ENCODE data around the gene BDNF. TPM values are rescaled to one million over a fixed set of nuclear protein-coding genes. Genes with fewer than 3 reads are reported as not detected.
"Not testable (repeated sequence)": the region's sequence is repeated elsewhere in the genome, so short reads cannot be mapped to it uniquely, and the experiment has no call there.

The BDNF gene
- 11.9 and 12.5 TPM in 2 replicates for total RNA-seq (2014; rRNA removed; shearing (Covaris generic))

- DNase-seq (ENCODE audit: low read depth) = peak; percentile 47
Measured at GRCh38 chr11:27700351-27701301, at the start of gene BDNF. Gene BDNF (minus strand): TSS chr11:27700455. CDS start chr11:27658564, 41,891 bp downstream.

GRCh38 chr11:27740362-27741013 lies 40.2 kb upstream of the BDNF start:
- DNase-seq (ENCODE audit: low read depth) = no peak

GRCh38 chr11:27735281-27735680 lies 35.0 kb upstream of the BDNF start:
- peak; percentile 46 for DNase-seq (ENCODE audit: low read depth)

GRCh38 chr11:27731803-27732202 lies 31.5 kb upstream of the BDNF start:
- not testable (repeated sequence) for DNase-seq (ENCODE audit: low read depth)

GRCh38 chr11:27726981-27727380 lies 26.7 kb upstream of the BDNF start:
- DNase-seq (ENCODE audit: low read depth) = no peak

- DNase-seq (ENCODE audit: low read depth) = no peak
Measured at GRCh38 chr11:27723687-27724086, 23.4 kb upstream of the BDNF start.

- no peak for DNase-seq (ENCODE audit: low read depth)
Measured at GRCh38 chr11:27722953-27723344, 22.7 kb upstream of the BDNF start.

- DNase-seq (ENCODE audit: low read depth) = peak; percentile 57
Measured at GRCh38 chr11:27722117-27722952, 22.1 kb upstream of the BDNF start.

- no peak for DNase-seq (ENCODE audit: low read depth)
Measured at GRCh38 chr11:27721264-27722116, 21.2 kb upstream of the BDNF start.

- DNase-seq (ENCODE audit: low read depth) = peak; percentile 70
Measured at GRCh38 chr11:27720277-27720830, 20.1 kb upstream of the BDNF start.

GRCh38 chr11:27719546-27719925 lies 19.3 kb upstream of the BDNF start:
- no peak for DNase-seq (ENCODE audit: low read depth)

GRCh38 chr11:27718863-27719545 lies 18.7 kb upstream of the BDNF start:
- peak; percentile 48 for DNase-seq (ENCODE audit: low read depth)

GRCh38 chr11:27718346-27718862 lies 18.1 kb upstream of the BDNF start:
- DNase-seq (ENCODE audit: low read depth) = peak; percentile 84

GRCh38 chr11:27717801-27718229 lies 17.6 kb upstream of the BDNF start:
- no peak for DNase-seq (ENCODE audit: low read depth)

- DNase-seq (ENCODE audit: low read depth) = no peak
Measured at GRCh38 chr11:27717377-27717776, 17.1 kb upstream of the BDNF start.

- no peak for DNase-seq (ENCODE audit: low read depth)
Measured at GRCh38 chr11:27716835-27717234, 16.6 kb upstream of the BDNF start.

GRCh38 chr11:27716216-27716615 lies 16.0 kb upstream of the BDNF start:
- no peak for DNase-seq (ENCODE audit: low read depth)

GRCh38 chr11:27711725-27712124 lies 11.5 kb upstream of the BDNF start:
- DNase-seq (ENCODE audit: low read depth) = no peak

- no peak for DNase-seq (ENCODE audit: low read depth)
Measured at GRCh38 chr11:27710536-27710935, 10.3 kb upstream of the BDNF start.

- DNase-seq (ENCODE audit: low read depth) = no peak
Measured at GRCh38 chr11:27707676-27708075, 7.4 kb upstream of the BDNF start.

All from Daoy (cell line).